ENCODE results near the gene RTP5.

RTP5 gene

GRCh38 chr2:241890524-241891235 lies 21.2 kb downstream of the RTP5 start:
- no peak for DNase-seq

DNA sequence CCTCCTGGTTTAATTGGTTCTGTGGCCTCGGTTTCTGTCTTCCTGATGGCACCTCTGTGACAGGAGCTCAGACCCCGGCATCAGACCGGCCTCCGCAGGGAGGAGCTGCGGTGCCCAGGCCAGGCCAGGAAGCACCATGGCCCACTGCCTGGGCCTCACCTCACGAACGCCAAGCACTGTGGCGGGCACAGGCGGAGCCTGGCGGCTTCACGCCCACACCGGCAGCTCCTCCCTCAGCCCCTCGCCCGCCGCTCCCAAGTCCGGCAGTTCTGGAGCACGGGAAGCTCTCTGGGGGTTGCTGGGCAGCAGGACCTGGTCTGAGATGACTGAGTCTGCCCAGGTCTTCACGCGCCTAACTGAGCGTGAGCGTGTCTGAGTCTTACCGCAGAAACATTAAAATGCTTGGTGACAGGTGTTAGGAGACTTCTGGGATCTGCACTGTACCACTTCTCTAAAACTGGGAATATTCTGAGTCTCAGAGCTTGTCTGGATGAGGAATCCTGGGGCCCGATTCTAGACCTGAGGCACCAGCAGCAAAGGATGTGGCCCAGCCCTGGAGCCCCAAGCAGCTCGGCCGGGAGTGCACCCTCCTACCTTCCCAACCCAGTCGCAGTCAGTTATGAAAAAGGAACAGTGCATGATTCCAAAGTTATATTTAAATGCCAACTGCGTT lies 21.9 kb downstream of the RTP5 start:
- DNase-seq = no peak

- DNase-seq = no peak
These were observed 22.4 kb downstream of the RTP5 start for GRCh38 chr2:241891988-241892298.

- no peak for DNase-seq
These were observed 23.0 kb downstream of the RTP5 start for GRCh38 chr2:241892299-241893137.

GRCh38 chr2:241893265-241893664 lies 23.7 kb downstream of the RTP5 start:
- DNase-seq = no peak

DNA sequence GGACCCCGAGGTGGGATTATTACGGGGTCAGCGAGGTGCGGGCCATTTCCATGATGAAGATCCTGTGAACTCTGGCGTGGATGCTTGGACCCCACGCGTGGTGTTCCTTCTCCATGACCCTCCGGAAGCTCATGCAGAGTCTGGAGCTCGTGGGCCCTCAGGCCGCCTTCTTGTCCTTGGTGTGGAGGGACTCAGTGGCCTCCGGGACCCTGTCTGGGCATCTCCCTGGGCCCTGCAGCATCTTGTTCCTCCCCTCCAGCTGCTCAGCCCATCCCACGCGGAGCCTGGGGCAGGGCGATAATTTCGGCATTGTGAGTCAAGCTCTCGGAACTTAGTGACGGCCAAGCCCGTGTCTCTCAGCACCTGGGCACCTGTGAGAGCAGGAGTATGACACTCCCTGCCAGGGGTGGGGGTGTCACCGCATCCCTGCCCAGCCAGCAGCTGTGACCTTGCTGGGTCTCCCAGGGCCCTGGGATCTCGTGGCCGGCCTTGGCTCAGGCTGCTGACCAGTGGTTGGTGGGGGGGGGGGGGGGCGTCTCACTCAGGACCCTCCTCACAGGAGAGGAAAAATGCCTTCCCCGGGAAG lies 24.6 kb downstream of the RTP5 start:
- no peak for DNase-seq

GRCh38 chr2:241894681-241895426 lies 25.3 kb downstream of the RTP5 start:
- DNase-seq = no peak

- DNase-seq = no peak
These were observed 25.8 kb downstream of the RTP5 start for GRCh38 chr2:241895427-241895711.

DNA sequence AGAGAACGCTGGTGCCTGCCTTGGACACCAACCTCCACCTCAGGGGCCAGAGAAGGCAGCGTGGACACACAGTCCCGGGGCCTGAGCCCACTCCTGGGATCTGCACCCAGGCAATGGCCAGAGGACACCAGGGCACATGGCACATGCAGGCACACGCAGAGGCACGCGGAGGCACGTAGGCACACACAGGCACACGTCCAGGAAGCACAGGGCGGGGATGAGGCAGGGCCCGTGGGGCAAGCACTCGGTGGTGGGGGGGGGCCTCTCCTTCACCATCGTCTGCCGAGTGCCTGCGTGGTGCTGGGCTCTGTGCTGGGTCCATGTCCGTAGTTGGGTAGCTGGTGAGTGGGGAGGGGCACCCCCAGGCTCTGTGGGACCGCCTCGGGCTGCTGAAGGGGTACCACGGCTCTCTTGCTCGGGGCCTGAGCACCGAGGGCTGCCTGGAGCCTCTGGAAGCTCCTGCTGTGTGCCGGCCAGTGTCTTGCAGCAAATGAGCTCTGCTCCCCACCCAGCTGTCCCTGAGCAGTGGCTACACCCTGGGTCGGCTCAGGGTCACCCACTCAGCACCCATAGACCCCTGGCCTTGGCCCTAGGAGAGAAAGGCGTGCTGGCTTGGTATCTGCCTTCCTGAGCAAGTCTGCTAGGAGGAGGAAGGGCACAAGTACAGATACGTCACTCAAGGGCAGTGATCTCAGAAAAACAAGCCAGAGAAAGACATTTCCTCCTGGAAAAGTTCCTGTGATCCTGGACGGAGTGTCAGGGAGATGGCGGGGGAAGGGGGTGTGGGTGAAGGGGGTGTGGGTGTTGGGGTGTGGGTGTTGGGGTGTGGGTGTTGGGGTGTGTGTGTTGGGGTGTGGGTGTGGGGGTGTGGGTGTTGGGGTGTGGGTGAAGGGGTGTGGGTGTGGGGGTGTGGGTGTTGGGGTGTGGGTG lies 26.4 kb downstream of the RTP5 start:
- no peak for DNase-seq

GRCh38 chr2:241896746-241897201 lies 27.2 kb downstream of the RTP5 start:
- DNase-seq = no peak

DNA sequence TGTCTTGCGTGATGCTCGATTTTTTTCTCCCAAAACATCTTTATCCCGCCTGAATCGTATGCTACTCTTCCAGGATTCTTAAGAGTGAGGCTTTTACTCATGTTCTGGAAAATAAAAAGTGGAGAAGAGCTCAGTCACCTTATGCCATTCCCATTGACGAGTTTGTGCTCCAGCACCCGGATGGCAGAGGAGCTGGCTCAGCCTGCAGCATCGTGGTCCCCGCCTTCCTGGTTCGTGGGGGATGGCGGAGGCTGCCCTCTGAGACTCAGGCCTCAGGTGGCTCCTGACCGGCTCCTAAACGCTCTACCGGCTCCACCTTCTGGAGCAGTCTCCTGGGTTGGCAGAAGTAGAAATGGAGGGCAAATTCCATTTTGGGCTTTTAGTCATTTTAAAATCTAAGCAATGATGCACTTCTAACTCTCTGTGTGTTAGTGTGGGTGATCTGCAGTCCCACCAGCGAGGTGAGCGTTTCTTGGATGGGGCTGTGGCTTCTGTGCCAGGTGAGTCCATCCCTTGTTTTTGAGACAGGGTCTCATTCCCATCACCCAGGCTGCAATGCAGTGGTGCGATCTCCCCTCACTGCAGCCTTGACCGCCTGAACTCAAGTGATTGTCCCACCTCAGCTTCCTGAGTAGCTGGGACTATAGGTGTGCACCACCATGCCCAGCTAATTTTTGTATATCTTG lies 27.8 kb downstream of the RTP5 start:
- no peak for DNase-seq

GRCh38 chr2:241898463-241899270 lies 29.1 kb downstream of the RTP5 start:
- DNase-seq = no peak

- DNase-seq = no peak
These were observed 30.9 kb downstream of the RTP5 start for GRCh38 chr2:241900251-241901017.

DNA sequence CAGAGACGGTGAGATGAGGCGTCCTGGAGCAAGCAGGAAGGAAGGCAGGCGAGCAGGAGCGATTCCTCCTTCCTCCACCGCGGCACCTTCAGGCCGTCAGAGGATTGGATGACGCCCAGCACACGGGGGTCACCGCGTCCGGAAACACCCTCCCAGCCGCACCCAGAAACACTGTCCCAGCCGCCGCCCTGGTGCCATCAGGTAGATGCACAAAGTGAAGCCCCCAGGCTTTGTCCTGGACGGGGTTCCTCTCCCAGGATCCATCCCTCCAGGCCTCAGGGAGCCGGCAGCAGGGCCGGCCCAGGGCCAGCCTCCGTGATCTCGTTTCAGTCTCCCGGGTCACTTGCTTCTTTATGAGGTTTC lies 31.5 kb downstream of the RTP5 start:
- DNase-seq = no peak

DNA sequence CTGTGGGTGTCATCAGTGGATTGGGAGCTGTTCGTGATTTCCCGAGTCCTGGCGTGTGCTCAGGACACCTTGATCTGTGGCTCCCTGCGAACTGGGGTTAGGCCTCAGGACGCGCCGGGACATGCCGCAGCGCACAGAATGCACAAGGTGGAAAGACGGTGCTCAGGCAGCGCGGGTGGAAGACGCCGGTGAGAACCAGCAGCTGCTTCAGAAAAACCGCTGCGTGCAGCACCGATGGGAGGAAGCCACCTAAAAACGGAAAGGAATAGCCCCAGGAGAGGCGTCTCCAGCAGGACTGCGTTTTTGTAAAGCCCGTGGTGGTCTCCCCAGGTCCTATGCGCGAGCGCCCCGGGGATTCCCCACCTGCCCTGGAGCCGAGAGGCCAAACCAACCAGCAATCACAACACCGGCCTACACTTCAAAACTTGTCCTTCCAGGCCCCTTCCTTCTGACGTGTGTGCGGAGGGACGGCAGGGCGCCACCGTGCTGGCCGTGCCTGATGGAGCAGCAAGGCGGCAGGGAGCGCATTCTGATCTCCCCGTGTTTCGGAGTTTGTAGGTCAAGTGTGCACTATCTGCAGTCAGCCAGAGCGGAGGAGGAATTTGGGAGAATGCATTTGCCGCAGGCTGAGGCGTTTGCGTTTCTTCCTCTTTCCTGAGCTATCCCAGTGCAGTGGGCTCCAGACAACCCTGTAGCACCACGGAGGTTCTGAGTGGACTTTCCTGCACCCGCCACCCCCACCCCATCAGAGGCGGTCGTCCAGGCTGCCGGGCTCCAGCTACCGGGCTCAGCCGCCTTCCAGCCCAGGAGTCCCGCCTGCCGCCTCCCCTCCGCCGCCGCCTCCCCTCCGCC lies 32.2 kb downstream of the RTP5 start:
- DNase-seq = no peak

DNA sequence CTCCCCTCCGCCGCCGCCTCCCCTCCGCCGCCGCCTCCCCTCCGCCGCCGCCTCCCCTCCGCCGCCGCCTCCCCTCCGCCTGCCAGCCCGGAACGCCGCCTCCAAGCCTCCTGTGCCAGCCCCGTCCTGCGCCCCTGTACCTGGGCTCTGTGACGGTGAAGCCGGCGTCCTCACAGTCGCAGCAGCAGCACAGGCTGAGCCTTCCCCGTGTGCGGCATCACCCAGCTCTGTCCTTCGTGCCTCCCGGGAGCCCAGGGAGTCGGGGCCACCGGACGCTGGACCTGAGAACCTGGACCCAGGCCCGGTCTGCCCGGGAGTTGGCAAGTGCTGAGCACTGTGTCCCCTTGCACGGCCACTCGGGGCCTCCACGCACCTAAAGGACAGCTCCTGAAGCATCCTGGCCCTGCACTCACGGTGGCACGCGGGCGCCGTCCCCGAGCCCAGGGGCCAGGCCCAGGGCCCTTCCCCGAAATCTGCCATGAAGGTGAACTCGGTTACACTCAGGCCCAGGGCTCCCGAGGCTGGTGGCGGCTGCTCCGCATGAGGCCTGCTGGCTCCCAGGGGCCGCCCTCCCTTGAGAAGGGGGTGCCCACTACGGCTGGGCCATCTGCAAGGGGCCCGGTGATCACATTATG lies 32.9 kb downstream of the RTP5 start:
- DNase-seq = no peak

- DNase-seq = no peak
These were observed 33.8 kb downstream of the RTP5 start for GRCh38 chr2:241903121-241904010.
